ENCODE measurements around the gene HTR7.
"Not testable (repeated sequence)": the region's sequence is repeated elsewhere in the genome, so short reads cannot be mapped to it uniquely, and the experiment has no call there.

The HTR7 gene

DNA sequence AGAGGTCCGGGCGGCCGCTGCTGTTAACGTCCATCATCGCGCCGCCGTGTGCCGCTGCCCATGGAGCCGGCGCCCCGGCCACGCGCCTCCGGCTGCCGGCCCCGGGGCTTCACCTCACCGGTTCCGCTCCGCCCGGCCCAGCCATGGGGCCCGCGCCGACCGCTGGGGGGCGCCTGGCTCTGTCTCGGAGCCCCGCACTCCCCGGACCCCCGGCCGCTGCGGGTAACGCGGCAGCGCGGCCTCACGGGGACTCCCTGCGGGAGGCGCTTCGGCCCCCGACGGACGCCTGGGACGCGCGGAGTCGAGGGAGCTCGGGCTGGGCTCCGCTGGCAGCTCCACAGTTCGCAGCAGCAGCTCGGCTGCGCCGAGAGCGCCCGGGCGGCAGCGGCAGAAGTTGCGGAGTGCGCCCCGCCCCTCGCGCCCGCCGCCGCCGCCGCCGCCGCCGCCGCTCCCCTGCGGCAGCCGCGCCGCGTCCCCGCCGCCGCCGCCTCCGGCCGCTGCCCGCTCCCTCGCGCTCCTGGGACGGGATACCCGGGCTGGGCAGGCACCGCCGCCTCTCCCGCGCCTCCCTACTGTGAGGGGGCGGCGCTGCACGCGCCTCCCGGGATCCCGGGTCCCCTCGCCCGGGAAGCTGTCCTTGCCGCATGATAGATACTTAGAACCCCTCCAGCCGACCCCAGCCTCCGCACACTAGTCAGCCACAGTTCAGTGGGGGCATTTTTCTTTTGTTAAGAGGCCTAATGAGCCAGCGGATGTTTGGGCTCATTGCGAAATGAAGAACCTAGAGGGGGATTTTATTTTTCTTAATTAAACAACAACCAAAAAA lies at the start of gene HTR7:
HTR7 (minus strand) TSS at position 405 of the 826 bp plus-strand sequence; CDS start at position 37, 368 bp downstream.
- DNase-seq = peak; percentile 41

DNA sequence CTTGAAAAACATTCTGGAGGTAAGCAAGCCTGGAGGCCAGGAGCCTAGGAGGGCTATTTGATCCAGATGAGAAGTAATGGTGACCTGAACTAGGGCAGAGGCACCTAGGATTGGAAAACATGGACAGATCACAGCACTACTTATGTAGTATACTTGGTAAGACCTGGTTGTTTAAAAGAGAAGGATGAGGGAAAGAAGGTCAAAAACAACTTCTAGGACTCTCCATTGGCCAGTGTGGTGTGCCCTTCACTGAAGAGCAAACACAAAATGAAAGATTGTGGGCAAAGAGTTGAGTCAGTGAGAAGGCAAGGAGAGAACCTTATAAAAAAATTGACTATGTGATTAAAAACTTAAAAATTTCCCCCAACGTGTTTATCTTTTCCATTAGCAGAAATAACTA lies 48.8 kb upstream of the HTR7 start:
- no peak for DNase-seq

DNA sequence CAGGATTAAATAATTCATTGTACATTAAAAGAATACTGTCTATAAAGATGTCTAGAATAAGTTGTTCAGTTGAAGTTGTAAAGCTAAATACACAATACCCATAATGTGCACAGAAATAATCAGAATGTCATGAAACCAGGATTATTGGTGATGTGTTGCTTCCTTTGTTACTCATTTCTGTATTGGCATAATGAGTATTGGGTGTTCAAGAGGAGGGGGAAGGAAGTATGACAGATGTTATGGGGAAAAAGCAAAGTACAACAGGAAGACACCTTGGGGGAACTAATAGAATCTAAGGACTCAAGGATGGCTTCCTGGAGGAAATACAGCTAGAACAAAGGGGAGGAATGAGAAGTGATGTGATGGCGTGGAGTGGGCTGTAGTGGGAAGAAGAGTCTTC lies 48.1 kb upstream of the HTR7 start:
- no peak for DNase-seq

DNA sequence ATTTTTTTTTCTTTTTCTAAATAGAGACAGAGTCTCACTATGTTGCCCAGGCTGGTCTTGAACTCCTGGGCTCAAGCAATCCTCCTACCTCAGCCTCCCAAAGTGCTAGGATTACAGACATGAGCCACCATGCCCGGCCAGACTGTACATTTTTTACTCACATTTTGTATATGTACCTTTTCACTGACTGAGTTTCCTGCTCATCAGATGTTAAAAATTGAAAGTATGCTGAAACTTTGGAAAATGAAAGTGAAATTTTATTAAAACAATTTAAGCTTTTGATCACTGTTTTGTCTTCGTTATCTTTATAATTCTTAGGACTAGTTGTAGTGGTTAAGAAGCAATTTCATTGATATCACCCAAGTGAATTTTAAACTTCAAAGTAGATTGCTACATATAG lies 39.1 kb upstream of the HTR7 start:
- DNase-seq = not testable (repeated sequence)

DNA sequence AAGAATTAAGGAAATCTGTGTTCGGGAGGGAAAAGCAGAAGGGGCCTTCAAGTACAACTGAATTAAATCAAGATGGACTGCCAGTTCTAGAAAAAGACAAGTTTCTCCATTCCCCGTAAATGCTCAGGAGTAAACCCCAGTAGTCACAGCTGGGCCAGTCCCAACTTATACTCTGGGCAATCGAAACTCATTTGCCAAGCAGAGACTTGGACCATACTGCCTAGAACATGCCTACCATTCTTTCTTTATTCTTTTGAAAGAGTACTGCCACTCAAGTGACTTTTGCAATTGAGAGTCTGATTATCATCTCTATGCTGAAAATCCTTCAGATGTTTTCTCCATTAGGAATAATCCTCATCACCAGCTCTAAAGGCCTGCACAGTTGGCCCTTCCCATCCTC lies 35.4 kb upstream of the HTR7 start:
- no peak for DNase-seq

DNA sequence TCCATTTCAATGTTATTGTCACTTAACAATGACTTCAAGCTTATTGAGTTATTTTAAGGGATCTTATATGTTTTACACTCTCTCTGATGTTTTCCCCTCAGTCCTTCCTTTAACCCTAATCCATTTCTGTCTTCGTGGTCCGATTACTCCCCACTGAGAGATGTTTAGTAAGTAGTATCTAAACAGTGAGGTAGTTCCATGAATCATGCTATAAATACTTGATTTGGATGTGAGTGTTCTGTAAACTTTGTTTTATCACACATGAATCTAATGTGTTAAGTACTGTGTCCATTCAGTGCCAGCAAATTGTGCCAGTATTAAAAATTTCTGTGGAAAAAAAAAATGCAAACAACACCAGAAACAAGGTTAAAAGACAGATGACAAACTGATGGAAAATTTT lies 32.5 kb upstream of the HTR7 start:
- no peak for DNase-seq

DNA sequence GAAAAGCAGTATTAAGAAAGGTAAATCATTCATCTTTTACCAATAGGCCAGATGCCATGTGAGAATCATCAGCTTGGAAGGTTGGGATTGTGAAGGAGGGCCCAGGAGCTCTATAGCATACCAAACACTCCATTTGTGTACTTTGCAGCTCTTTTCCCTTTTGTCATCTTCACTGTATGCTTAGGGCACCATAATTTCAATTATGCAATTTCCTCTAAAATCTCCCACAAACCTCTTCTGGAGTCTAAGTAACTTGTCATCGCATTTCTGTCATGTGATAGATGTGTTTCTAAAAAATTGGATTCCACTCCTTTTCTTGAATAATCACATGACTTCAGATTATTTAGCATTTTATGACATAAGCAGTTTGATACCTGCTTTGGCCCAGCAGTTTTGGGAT lies 31.8 kb upstream of the HTR7 start:
- no peak for DNase-seq

DNA sequence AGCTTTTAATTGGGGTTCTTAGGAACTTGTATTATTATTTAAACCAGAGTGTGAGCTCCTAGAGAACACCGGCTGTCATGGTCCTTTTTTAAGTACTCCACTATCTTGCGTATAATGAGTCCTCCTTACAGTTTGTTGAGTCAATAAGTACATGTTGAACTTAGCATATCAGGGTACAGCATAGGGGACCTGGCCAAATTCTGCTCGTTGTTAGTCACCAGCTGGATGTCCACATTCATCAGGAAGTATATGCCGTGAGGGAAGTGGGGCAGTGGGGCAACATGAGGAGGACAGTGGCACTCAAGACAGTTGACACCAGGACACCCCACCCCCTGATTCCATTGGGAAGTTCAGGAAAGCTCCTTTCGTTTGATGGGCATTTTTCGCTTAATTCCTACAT lies 30.5 kb upstream of the HTR7 start:
- DNase-seq = no peak

DNA sequence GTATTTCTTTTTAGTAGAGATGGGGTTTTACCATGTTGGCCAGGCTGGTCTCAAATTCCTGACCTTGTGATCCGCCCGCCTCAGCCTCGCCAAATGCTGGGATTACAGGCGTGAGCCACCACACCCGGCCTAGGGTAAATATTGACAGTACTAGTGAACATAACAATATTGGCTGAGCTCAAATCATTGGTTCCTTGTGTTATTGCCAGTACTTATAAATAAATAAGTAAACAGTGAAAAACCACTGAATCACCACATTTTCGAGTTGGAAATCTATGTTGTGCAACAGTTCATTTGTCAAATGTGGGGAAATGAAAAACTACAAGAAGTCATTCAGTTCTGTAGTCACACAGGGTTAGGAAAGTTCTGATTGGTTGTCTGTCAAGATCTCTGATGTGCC lies 29.7 kb upstream of the HTR7 start:
- DNase-seq = no peak

DNA sequence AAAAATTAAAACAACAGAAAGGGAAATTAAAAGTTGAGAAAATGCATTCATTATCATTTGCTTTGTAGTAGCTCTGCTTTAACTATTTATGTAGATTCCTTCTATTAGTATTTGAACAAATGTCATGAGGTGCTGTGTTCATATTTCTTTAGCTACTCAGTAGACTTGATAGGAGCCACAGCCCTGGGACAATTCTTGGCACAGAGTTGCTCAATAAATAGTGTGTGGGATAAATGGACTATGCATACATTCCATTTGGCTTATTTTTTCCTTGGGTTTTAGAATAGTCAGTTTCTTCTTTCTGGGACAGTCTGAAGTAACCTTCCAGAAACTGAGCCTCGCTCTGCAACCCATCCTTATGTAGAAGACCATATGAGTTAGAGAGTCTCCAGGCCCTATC lies 27.3 kb upstream of the HTR7 start:
- DNase-seq = no peak

DNA sequence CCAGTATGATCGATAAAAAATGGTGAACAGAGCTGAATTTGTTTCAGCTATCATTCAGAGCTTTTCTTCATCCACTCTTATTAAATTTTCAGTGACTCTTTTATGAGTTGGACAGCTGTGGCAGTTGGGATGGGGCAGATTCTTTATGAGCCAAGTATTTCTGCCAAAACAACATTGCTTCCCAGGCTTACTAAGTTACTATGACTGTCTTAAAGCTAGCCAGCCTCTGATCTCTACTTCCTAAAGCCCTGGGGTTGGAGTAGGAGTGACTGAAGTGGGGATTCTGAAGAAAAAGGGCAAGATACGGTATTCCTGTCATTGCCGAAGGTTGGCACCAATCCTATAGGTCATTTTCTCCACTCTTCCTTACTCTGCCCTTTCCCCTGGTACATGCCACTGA lies 26.6 kb upstream of the HTR7 start:
- no peak for DNase-seq

DNA sequence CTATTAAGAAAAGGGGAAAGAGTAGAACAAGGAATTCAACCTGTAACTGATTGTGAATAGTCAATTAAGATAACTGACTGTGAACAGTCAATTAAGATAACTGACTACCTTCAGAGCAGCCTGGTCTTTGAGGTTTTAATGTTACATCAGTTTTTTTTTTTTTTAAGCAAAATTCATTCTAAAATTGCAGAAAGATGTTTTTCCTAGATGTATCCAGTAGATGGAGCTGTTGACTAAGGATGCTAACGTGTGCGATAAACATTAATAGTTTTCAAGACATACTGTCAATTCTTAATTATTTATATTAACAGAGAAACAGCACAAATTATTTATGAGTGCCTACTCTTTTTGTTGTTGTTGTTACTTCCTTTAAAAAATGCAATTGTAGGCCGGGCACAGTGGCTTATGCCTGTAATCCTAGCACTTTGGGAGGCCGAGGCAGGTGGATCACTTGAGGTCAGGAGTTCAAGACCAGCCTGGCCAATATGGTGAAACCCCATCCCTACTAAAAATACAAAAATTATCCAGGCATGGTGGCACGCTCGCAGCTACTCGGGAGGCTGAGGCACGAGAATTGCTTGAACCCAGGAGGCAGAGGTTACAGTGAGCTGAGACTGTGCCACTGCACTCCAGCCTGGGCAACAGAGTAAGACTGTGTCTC lies 22.4 kb upstream of the HTR7 start:
- DNase-seq = not testable (repeated sequence)

DNA sequence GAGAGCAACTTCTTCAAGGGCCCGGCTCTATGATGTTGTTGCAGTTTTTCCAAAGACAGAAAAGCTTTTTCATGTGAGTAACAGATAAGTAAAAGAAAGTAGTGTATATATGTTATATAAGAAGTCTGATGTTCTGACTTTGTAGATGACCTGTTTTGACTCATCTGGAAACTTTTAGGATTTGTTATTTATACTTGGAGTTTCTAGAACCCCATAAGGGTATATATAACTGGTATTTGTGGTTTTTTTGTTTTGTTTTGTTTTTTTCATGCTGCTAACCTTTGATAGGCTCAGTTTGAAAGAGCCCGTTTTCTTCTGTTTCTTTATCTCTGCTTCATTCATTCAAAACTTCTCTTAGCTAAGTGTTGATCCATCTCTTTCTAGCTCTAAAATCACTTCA lies 21.2 kb upstream of the HTR7 start:
- DNase-seq = no peak

DNA sequence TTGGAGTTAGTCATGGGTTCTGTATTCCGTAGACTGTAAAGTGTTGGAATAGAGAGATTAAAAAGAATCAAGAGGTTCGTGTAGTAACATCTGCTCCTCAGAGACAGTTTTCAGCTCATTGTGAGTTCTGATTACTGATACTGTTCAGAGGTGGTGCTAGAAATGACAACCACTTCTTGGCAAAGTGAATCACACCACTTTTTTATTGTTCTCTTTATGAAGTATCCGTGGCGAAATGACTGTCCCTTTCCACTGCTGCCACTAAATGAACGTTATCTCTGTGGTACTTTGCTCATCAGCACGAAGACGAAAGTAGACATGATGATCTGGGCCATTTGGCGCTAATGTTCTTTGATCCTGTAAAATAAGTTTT lies 14.8 kb upstream of the HTR7 start:
- DNase-seq = no peak

DNA sequence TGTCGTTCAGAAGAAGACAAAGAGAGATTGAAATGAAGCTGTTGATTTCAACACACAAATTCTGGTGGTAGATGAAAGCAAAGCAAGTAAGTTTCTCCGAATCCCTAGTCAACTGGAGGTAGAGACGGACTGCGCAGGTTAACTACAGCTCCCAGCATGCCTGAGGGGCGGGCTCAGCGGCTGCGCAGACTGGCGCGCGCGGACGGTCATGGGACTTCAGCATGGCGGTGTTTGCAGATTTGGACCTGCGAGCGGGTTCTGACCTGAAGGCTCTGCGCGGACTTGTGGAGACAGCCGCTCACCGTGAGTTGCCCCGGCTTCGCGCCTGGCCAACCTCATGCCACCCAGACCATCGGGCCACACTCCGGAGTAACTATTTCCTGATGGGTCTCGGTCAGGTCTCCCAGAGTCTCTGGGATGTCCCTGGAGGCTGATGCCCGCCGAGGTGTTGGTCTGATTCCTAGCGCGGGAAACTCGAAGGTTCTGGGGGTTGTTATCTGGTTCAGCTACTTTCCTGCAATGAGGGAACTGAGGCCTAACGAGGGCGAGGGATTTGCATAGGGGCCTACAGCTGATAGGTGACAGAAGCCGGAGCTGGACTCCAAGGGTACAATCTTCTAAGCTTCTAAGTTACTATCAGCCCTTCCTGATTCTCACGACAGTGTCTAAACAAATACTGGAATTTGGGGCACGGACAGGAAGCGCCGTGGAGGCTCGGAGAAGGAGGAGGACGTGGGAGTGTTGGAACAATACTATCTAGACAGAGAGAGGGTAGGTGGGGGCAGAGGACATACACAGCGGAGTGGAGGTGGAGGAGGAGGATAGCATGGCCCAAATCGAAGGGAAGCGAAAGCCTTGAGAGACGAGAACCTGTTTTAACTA lies 14.2 kb upstream of the HTR7 start, which contains the start of gene RPP30:
RPP30 (plus strand) TSS at position 209 of the 882 bp plus-strand sequence; CDS start at position 222, 13 bp downstream.
- DNase-seq = peak; percentile 66

DNA sequence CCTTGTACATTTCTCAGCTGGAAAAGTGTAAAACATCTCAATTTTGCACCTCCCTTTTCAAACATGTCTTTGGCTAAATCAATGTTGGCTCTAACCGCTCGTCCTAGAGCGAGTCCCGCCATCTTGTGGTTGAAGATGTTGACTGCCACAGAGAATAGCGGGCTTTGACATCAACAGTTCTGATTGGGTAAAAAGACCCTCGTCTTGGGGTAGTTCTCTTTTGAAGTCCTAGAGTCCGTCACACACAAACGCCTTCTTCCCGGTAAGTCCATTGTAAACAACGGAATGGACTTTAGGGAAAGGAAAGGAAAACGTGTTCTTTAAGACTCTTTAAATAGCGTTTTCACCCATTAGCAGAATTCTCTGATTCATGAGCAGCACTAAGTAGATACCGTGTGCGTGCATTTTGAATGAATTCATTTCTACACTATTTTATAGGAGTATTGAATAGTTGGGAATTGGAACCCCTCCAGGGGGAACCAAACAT lies 13.5 kb upstream of the HTR7 start:
- no peak for DNase-seq

DNA sequence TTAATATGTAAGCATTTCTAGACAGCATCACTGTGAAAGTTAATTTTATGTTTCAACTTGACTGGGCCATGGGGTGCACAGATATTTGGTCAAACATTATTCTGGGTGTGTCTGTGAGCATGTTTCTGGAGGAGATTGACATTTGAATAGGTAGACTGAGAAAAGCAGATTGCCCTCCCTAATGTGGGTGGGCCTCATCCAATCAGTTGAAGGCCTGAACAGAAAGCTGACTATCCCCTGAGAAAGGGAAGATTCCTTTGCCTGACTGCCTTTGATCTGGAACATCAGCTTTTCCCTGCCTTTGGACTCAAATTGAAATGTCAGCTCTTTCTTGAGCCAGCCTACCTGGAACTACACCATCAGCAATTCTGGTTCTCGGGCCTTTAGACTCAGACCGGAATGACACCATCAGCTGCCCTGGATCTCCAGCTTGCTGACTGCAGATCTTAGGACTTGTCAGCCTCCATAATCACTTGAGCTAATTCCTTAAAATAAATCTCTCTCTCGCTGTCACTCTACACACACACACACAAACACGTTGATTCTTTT lies 8.3 kb upstream of the HTR7 start:
- no peak for DNase-seq

DNA sequence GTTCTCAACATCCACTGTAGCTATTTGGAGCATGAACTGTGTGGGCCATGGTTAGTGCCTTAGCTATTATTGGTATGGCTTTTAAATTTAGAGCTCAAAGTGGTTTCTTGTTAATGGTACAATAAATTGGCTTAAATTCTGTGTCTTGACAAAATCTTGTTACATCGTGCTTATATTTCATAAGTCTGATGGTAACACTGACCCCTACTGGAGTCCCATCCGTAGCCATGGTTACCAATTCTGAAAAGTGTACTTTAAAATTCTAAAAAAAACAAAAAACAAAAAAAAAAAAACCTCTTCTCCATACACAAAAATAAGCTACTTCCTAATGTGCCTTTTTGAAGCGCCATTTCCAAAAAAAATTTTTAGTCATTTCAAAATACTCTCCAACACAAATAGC lies 7.6 kb upstream of the HTR7 start:
- no peak for DNase-seq

DNA sequence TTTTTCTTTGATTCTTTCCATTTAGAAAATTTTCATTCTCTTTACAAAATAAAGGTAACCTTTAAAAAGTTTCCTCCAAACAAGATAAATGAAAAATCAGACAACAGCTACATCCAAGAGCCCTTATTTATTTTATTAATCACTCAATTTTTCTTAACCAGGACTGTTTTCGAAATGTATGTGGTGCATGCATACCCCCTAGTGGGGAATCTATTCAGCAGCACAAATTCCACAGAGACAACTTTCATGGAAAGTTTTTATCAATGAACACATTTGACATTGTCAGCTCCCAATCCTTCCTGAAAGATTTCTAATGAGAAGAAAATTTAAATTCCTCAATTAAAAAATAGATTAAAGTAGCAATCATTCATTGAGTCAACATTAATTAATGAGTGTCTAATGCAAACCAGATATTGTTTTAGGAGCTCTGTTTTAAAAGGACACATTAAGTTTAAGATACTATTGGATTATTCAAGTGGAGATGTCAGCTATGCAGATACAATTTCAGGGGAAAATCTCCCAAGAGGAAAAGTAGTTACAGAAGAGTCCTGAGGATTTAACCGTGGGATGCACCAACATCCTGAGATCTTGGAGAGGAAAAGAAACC lies 5.2 kb upstream of the HTR7 start:
- DNase-seq = no peak

DNA sequence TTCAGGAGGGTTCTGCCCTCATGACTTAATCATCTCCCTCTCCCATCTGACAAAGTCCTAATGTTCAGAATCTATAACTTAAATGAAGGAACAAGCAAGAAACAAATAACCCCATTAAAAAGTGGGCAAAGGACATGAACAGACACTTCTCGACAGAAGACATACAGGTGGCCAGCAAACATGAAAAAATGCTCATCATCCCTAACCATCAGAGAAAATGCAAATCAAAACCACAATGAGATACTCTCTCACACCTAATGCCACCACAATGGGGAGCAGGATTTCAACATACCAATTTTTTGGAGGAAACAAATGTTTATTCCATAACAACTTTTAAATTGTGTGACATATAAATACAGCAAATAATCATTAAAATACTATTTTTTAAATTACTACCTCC lies 3.0 kb upstream of the HTR7 start:
- DNase-seq = no peak

DNA sequence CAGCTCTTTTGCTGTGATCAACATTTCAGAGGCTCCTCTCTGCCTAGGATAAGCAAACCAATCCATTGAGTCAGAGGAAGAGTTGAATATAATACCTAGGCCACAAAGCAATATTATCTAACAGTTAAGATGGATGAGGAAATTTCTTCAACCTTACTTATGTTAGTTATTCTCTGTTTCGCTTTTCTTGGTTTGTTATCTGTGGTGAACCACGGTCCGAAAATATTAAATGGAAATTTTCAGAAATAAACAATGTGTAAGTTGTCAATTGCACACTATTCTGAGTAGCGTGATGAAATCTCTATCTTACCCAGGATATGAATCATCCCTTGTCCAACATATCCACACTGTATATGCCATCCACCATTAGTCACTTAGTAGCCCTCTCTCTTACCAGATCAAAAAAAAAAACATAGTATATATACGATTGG lies 1.5 kb upstream of the HTR7 start:
- no peak for DNase-seq

DNA sequence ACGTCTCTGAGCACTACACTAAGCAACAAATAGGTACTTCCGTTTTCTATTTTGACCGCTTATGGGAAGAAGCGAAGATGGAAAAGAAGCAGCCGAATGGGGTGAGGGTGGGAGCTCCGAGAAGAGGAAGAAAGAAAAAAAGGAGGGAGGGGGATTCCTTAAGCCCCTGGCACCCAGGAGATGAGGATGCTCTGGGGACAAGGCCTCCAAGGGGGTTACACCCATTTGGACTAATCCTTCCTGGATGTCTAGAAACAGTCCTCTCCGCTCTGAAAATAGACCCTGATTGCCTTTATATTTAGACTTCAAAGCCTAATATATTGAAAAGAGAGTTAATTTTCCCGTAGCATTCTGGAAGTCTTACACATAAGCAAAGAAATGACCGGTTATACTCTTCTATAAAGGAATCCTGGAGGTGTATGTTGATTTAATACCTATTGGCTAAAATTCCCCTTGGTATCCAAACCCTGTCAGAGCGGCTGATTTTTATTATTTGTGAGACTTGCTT lies 676 bp upstream of the HTR7 start:
- DNase-seq = no peak

Measured in activated T-cell treated with anti-CD3 and anti-CD28 coated beads for 4 hours (primary cell).